ENCODE measurements around the gene THSD4.

DNA sequence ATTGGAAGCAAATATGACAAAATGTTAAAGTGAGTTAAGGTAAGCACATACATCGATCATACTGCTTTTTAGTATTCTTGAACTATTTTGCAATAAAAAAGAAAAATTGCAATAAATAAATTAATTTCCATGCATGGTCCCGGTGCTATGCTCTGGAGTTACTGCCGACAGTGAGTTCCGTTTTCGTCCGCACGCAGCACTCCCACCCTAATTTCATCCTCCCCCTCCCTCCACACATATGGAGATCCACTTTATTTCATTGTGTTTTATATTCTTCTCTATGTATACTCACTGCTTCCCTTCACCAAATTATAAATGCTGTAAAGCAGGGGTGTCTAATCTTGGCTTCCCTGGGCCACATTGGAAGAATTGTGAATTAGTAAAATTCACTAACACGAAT, 247.3 kb downstream of the THSD4 start:
- TF ChIP-seq, protein P1, sequence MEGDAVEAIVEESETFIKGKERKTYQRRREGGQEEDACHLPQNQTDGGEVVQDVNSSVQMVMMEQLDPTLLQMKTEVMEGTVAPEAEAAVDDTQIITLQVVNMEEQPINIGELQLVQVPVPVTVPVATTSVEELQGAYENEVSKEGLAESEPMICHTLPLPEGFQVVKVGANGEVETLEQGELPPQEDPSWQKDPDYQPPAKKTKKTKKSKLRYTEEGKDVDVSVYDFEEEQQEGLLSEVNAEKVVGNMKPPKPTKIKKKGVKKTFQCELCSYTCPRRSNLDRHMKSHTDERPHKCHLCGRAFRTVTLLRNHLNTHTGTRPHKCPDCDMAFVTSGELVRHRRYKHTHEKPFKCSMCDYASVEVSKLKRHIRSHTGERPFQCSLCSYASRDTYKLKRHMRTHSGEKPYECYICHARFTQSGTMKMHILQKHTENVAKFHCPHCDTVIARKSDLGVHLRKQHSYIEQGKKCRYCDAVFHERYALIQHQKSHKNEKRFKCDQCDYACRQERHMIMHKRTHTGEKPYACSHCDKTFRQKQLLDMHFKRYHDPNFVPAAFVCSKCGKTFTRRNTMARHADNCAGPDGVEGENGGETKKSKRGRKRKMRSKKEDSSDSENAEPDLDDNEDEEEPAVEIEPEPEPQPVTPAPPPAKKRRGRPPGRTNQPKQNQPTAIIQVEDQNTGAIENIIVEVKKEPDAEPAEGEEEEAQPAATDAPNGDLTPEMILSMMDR (conservative IDR thresholded peaks at IDR 0.05; ENCODE audit: low read depth, low read length) = no peak
- TF ChIP-seq, protein P2, sequence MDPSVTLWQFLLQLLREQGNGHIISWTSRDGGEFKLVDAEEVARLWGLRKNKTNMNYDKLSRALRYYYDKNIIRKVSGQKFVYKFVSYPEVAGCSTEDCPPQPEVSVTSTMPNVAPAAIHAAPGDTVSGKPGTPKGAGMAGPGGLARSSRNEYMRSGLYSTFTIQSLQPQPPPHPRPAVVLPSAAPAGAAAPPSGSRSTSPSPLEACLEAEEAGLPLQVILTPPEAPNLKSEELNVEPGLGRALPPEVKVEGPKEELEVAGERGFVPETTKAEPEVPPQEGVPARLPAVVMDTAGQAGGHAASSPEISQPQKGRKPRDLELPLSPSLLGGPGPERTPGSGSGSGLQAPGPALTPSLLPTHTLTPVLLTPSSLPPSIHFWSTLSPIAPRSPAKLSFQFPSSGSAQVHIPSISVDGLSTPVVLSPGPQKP (IDR thresholded peaks at IDR 0.05; ENCODE audit: borderline replicate concordance, low read depth, low read length) = no peak
- TF ChIP-seq POLR2A (IDR thresholded peaks at IDR 0.05; ENCODE audit: low read depth, low read length) (no peak), MXI1 (IDR thresholded peaks at IDR 0.05; ENCODE audit: borderline replicate concordance, low read depth, low read length) (no peak), MAFK (IDR thresholded peaks at IDR 0.05; ENCODE audit: low read depth, low read length) (no peak), RFX5 (IDR thresholded peaks at IDR 0.05; ENCODE audit: low read depth, low read length) (no peak), BHLHE40 (IDR thresholded peaks at IDR 0.05; ENCODE audit: low read depth, low read length) (no peak), RAD21 (IDR thresholded peaks at IDR 0.05; ENCODE audit: low read length) (no peak), CEBPB (IDR thresholded peaks at IDR 0.05; ENCODE audit: low read depth, low read length) (no peak), NFE2L2 (IDR thresholded peaks at IDR 0.05; ENCODE audit: low read depth, low read length) (no peak), FOS (IDR thresholded peaks at IDR 0.05; ENCODE audit: low read depth, low read length) (no peak)

All from IMR-90 (cell line).